Ishikawa (cell line): ENCODE data around the gene PRR9.

ENCODE experiments used
- CEBPB ChIP-seq: IDR thresholded peaks from 2 replicates; pipeline ENCODE4 v1.6.1; 2012
- CREB1 ChIP-seq: IDR thresholded peaks from 2 replicates; pipeline ENCODE4 v1.6.1; 2012; ENCODE audit warnings: low read depth
- EGR1 ChIP-seq: IDR thresholded peaks from 2 replicates; pipeline ENCODE4 v1.6.1; 2012
- EP300 ChIP-seq: IDR thresholded peaks from 2 replicates; pipeline ENCODE4 v1.6.1; 2012; ENCODE audit warnings: borderline replicate concordance
- FOXM1 ChIP-seq: IDR thresholded peaks from 2 replicates; pipeline ENCODE4 v1.6.1; 2012; ENCODE audit warnings: low read depth, borderline replicate concordance
- NFIC ChIP-seq: IDR thresholded peaks from 2 replicates; pipeline ENCODE4 v1.6.1; 2012
- RAD21 ChIP-seq: IDR thresholded peaks from 2 replicates; pipeline ENCODE4 v1.6.1; 2012; ENCODE audit warnings: low read depth
- TAF1 ChIP-seq: IDR thresholded peaks from 2 replicates; pipeline ENCODE4 v1.6.1; 2012; ENCODE audit warnings: low read depth, mild to moderate bottlenecking
- TCF12 ChIP-seq: IDR thresholded peaks from 2 replicates; pipeline ENCODE4 v1.6.1; 2012; ENCODE audit warnings: low read depth
- TEAD4 ChIP-seq: IDR thresholded peaks from 2 replicates; pipeline ENCODE4 v1.6.1; 2012
- USF1 ChIP-seq: IDR thresholded peaks from 2 replicates; pipeline ENCODE4 v1.6.1; 2012
- YY1 ChIP-seq: IDR thresholded peaks from 2 replicates; pipeline ENCODE4 v1.6.1; 2012; ENCODE audit warnings: low read depth
- ZBTB7A ChIP-seq: IDR thresholded peaks from 2 replicates; pipeline ENCODE4 v1.6.1; 2012; ENCODE audit warnings: low read depth
- TF ChIP-seq, protein P1 (sequence below): IDR thresholded peaks from 2 replicates; pipeline ENCODE4 v1.6.1; 2012; ENCODE audit warnings: low read depth, mild to moderate bottlenecking
- TF ChIP-seq, protein P2 (sequence below): IDR thresholded peaks from 2 replicates; pipeline ENCODE4 v1.6.1; 2012

The PRR9 gene

DNA sequence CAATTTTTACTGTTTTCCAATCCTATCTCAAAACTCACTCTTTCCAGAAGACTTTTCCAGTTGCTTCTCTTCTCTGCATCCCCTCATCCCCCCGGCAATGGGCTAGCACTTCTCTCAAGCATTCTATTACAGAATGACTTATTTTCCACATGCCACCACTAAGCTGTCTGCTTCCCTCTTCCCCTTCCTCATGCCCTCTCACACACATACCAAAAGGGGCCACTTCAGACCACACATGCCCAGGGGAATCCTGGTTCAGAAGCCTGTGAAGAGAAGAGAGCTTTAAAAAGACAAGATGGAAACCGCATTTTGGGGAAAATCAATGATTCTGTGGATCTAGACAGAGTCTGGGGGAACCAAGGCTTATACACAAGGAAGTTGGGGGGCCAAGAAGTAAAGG lies 33.7 kb downstream of the PRR9 start:
- TF ChIP-seq, protein P1, sequence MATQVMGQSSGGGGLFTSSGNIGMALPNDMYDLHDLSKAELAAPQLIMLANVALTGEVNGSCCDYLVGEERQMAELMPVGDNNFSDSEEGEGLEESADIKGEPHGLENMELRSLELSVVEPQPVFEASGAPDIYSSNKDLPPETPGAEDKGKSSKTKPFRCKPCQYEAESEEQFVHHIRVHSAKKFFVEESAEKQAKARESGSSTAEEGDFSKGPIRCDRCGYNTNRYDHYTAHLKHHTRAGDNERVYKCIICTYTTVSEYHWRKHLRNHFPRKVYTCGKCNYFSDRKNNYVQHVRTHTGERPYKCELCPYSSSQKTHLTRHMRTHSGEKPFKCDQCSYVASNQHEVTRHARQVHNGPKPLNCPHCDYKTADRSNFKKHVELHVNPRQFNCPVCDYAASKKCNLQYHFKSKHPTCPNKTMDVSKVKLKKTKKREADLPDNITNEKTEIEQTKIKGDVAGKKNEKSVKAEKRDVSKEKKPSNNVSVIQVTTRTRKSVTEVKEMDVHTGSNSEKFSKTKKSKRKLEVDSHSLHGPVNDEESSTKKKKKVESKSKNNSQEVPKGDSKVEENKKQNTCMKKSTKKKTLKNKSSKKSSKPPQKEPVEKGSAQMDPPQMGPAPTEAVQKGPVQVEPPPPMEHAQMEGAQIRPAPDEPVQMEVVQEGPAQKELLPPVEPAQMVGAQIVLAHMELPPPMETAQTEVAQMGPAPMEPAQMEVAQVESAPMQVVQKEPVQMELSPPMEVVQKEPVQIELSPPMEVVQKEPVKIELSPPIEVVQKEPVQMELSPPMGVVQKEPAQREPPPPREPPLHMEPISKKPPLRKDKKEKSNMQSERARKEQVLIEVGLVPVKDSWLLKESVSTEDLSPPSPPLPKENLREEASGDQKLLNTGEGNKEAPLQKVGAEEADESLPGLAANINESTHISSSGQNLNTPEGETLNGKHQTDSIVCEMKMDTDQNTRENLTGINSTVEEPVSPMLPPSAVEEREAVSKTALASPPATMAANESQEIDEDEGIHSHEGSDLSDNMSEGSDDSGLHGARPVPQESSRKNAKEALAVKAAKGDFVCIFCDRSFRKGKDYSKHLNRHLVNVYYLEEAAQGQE = no peak
- no peak for TF ChIP-seq ZBTB7A
- TF ChIP-seq EP300 = no peak
- TF ChIP-seq FOXM1 = no peak
- no peak for TF ChIP-seq NFIC
- no peak for TF ChIP-seq RAD21
- TF ChIP-seq TEAD4 = no peak
- TF ChIP-seq CREB1 = no peak
- TF ChIP-seq YY1 = no peak
- TF ChIP-seq, protein P2, sequence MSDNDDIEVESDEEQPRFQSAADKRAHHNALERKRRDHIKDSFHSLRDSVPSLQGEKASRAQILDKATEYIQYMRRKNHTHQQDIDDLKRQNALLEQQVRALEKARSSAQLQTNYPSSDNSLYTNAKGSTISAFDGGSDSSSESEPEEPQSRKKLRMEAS = no peak

GRCh38 chr1:153251562-153251961 lies 34.2 kb downstream of the PRR9 start:
- TF ChIP-seq EP300 = no peak
- TF ChIP-seq NFIC = no peak
- TF ChIP-seq CREB1 = no peak
- no peak for TF ChIP-seq EGR1
- TF ChIP-seq TCF12 = no peak
- TF ChIP-seq YY1 = no peak
- TF ChIP-seq TAF1 = no peak
- TF ChIP-seq TEAD4 = no peak
- TF ChIP-seq, protein P2 = no peak
- no peak for TF ChIP-seq ZBTB7A
- no peak for TF ChIP-seq RAD21
- TF ChIP-seq CEBPB = no peak
- TF ChIP-seq USF1 = no peak
- TF ChIP-seq, protein P1 = no peak
- TF ChIP-seq FOXM1 = no peak

DNA sequence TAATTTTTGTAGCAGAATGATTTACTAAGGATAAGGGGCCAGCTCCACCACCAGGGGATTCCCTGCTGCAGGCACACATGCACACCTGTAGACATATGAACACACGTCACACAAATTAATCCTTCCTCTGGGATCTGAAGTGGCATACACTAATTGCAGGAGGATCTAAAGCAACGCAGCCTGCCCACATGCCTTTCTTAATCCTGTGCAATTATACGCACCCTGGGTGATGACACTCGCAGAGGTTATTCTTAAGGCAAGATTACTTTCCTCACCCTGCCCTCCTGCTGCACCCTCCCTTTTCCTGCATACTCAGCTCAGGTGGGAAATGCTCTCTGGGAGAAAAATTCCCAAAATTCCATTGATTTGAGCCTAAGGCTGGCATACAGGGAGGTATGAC lies 34.6 kb downstream of the PRR9 start:
- no peak for TF ChIP-seq USF1
- TF ChIP-seq CREB1 = no peak
- no peak for TF ChIP-seq TCF12
- TF ChIP-seq TEAD4 = no peak

DNA sequence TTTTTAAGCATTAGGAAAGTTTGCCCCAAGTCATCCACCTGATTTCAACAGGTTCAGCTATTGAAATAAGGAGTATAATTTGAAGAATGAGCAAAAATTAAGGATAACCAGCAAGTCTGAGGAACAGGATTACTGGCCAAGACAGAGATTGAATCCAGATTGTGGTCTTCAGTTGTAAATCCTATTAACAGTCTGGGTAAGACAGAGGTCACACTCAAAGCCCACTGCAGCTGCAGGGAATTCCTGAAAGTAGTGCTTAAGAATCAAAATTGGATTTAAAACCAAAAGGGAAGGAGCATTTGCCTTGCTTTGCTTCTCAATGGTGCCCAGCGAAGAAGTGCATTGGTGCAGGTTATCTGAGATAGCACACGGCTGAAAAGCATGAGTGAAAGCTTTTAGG lies 35.7 kb downstream of the PRR9 start:
- TF ChIP-seq TEAD4 (no peak), TAF1 (no peak), TCF12 (no peak), NFIC (no peak)
- TF ChIP-seq, protein P2 = no peak

DNA sequence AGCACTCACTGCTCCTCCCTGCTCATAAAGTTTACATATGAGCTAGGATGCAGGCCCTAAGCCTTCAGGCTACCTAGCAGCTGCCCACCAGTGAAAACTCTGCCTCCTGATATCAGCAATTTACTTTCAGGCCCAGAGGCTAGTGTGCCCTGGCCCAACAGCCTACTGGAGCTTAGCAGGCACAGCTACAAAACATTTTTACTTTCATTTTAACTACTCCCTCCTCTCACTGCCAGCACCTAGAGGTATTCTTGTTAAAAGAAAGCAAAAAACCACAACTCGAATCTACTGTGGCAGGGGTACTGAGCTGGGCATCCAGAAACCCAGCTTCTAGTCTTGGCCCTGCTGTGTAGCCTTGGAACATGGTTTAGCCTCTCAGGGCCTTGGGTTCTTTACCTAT lies 36.3 kb downstream of the PRR9 start:
- TF ChIP-seq CEBPB = no peak

DNA sequence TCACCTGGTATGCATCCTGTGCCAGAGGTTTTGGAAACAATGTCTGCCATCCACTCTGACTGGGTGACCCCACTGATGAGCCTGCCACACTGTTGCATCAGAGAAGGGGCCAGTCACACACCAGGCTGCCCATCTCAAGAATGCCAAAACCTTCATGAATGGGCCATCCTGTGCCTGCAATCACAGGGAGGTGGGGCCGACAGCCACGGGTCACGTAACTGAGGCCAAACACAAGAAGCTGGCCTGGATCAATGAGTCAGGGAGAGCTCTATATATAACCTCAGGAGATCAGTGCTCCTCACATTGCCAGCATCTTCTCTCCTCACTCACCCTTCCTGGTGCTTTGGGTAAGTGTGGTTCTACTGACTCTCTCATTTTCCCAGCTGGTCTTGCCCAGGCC lies 42.0 kb downstream of the PRR9 start, which contains the start of gene LORICRIN:
Gene LORICRIN (plus strand): TSS at position 301 of the 400 bp plus-strand sequence. CDS start 1,263 bp downstream, outside the sequence.
- TF ChIP-seq YY1 (no peak), NFIC (no peak)

- TF ChIP-seq RAD21 = no peak
- no peak for TF ChIP-seq TCF12
- no peak for TF ChIP-seq ZBTB7A
- no peak for TF ChIP-seq TEAD4
- TF ChIP-seq NFIC = no peak
- TF ChIP-seq CEBPB = no peak
- TF ChIP-seq USF1 = no peak
- TF ChIP-seq CREB1 = no peak
- no peak for TF ChIP-seq EP300
- TF ChIP-seq, protein P2 = no peak
- TF ChIP-seq, protein P1 = no peak
- no peak for TF ChIP-seq EGR1
- no peak for TF ChIP-seq YY1
- TF ChIP-seq TAF1 = no peak
- TF ChIP-seq FOXM1 = no peak
These were observed 43.3 kb downstream of the PRR9 start for GRCh38 chr1:153260585-153261280.
